GM21390 (cell line): ENCODE results near the gene DOCK1.

ENCODE experiments used
- ATAC-seq: cut with Tn5 transposase; IDR thresholded peaks from one replicate; pipeline ENCODE4 v1.9.1; 2021; ENCODE audit not compliant: unreplicated experiment

DOCK1 gene

GRCh38 chr10:127492607-127493250 is 587.5 kb downstream of the DOCK1 start:
- ATAC-seq, result no peak

GRCh38 chr10:127496035-127496434 is 590.8 kb downstream of the DOCK1 start:
- ATAC-seq, result no peak

- no peak for ATAC-seq
Observed at GRCh38 chr10:127497685-127498084, 592.5 kb downstream of the DOCK1 start.

GRCh38 chr10:127498087-127498486 is 592.9 kb downstream of the DOCK1 start:
- ATAC-seq, result no peak

- no peak for ATAC-seq
Observed at GRCh38 chr10:127500127-127500526, 594.9 kb downstream of the DOCK1 start.
